ENCODE data around the gene DDX6. TPM values are rescaled to one million over a fixed set of nuclear protein-coding genes. Genes with fewer than 3 reads are reported as not detected.

Gene DDX6
- total RNA-seq, 4 donors from 2014 or later, result 84.5 to 129 (median 108) TPM

GRCh38 chr11:118703563-118704106, 87.3 kb downstream of the DDX6 start:
- DNase-seq (ENCODE audit: low spot score) (no peak), ATAC-seq (ENCODE audit: low FRiP score) (no peak)
- no peak for TF ChIP-seq CTCF (IDR thresholded peaks at IDR 0.05)

- no peak for TF ChIP-seq CTCF (IDR thresholded peaks at IDR 0.05)
- ATAC-seq (ENCODE audit: low FRiP score) (no peak), DNase-seq (ENCODE audit: low spot score) (no peak)
Observed at GRCh38 chr11:118699506-118700220, 91.3 kb downstream of the DDX6 start.

Small RNAs within 50 kb of the gene (small RNA-seq; reads per million reads assigned to genes)
- gene AP004609.2 (not detected), gene RF00019 (not detected), gene RNU6-376P (not detected)

Other genes with a start within 250 kb of the DDX6 start
- gene IFT46, start 225.2 kb downstream of the DDX6 start, total RNA-seq, result 10 to 100 TPM; 18.1 to 31.4 (median 21.7) TPM
- gene ARCN1, start 218.8 kb downstream of the DDX6 start, total RNA-seq, result 100 to 1,000 TPM in 3 of 4 donors, 10 to 100 TPM in 1; 89.7 to 135 (median 117) TPM
- gene PHLDB1, start 183.5 kb downstream of the DDX6 start, total RNA-seq, result 100 to 1,000 TPM; 163 to 363 (median 245) TPM
- not detected for gene TREH, start 111.5 kb downstream of the DDX6 start, total RNA-seq
- under 1 TPM in 2 of 4 donors, not detected in 2; 0.09 to 0.12 TPM for gene CXCR5, start 92.7 kb upstream of the DDX6 start, total RNA-seq
- 10 to 100 TPM; 13.5 to 24.0 (median 17.3) TPM for gene BCL9L, start 134.8 kb upstream of the DDX6 start, total RNA-seq
- gene UPK2, start 165.1 kb upstream of the DDX6 start, total RNA-seq, result not detected
- not detected for gene FOXR1, start 180.6 kb upstream of the DDX6 start, total RNA-seq
- gene CENATAC, start 207.0 kb upstream of the DDX6 start, total RNA-seq, result 10 to 100 TPM; 36.9 to 66.9 (median 50.9) TPM
- gene RPS25, start 227.2 kb upstream of the DDX6 start, total RNA-seq, result 1,000 to 10,000 TPM; 1,426 to 2,619 (median 2,025) TPM
- 10 to 100 TPM; 43.2 to 61.7 (median 51.4) TPM for gene TRAPPC4, start 227.6 kb upstream of the DDX6 start, total RNA-seq
- 10 to 100 TPM; 11.6 to 18.4 (median 14.0) TPM for gene SLC37A4, start 239.7 kb upstream of the DDX6 start, total RNA-seq